Stimulated activated CD8-positive, alpha-beta memory T cell treated with anti-CD3 and anti-CD28 coated beads, Interleukin-12 subunit alpha, Interleukin-12 subunit beta, amount 100 ng/mL, for 1 hour (primary cell): Measurements from ENCODE around the gene TEAD4.

Experiments
- DNase-seq: peaks from one replicate; pipeline ENCODE4 v3.0.0-alpha.2; 2020; ENCODE audit warnings: low read depth

The TEAD4 gene

GRCh38 chr12:2960996-2961616 lies 1.9 kb downstream of the TEAD4 start:
- no peak for DNase-seq

GRCh38 chr12:2961705-2962104 lies 2.5 kb downstream of the TEAD4 start:
- DNase-seq: no peak

GRCh38 chr12:2963154-2963759 lies 4.1 kb downstream of the TEAD4 start:
- DNase-seq: no peak

- no peak for DNase-seq
These were observed 4.6 kb downstream of the TEAD4 start for GRCh38 chr12:2963760-2964292.

GRCh38 chr12:2967651-2968050 lies 8.5 kb downstream of the TEAD4 start:
- DNase-seq: no peak

GRCh38 chr12:2970744-2971143 lies 11.5 kb downstream of the TEAD4 start:
- no peak for DNase-seq

- DNase-seq: no peak
These were observed 14.4 kb downstream of the TEAD4 start for GRCh38 chr12:2973566-2973965.

- no peak for DNase-seq
These were observed 15.4 kb downstream of the TEAD4 start for GRCh38 chr12:2974560-2974971.

GRCh38 chr12:2976581-2976996 lies 17.4 kb downstream of the TEAD4 start:
- DNase-seq: no peak

GRCh38 chr12:2977776-2978175 lies 18.6 kb downstream of the TEAD4 start:
- no peak for DNase-seq

- DNase-seq: no peak
These were observed 20.6 kb downstream of the TEAD4 start for GRCh38 chr12:2979806-2980205.

- DNase-seq: no peak
These were observed 21.4 kb downstream of the TEAD4 start for GRCh38 chr12:2980630-2981029.

- no peak for DNase-seq
These were observed 23.2 kb downstream of the TEAD4 start for GRCh38 chr12:2982361-2982760.

GRCh38 chr12:2984249-2984648 lies 25.1 kb downstream of the TEAD4 start:
- no peak for DNase-seq

- no peak for DNase-seq
These were observed 25.5 kb downstream of the TEAD4 start for GRCh38 chr12:2984698-2985097.

GRCh38 chr12:2986876-2987275 lies 27.7 kb downstream of the TEAD4 start:
- DNase-seq: no peak

GRCh38 chr12:2988494-2988893 lies 29.3 kb downstream of the TEAD4 start:
- DNase-seq: no peak

- DNase-seq: no peak
These were observed 33.5 kb downstream of the TEAD4 start for GRCh38 chr12:2992724-2993123.

- no peak for DNase-seq
These were observed 38.9 kb downstream of the TEAD4 start for GRCh38 chr12:2997989-2998670.

- no peak for DNase-seq
These were observed 39.6 kb downstream of the TEAD4 start for GRCh38 chr12:2998789-2999264.

- DNase-seq: no peak
These were observed 40.2 kb downstream of the TEAD4 start for GRCh38 chr12:2999265-2999841.

- DNase-seq: no peak
These were observed 41.5 kb downstream of the TEAD4 start for GRCh38 chr12:3000548-3001275.
